HFFc6 (cell line): ENCODE results near the gene UFSP2. TPM values are rescaled to one million over a fixed set of nuclear protein-coding genes. Genes with fewer than 3 reads are reported as not detected.

ENCODE experiments used
- DNase-seq: peaks from one replicate; pipeline ENCODE4 v3.0.0-alpha.2; 2018
- H3K27ac Mint-ChIP-seq: 2 replicates; pipeline ENCODE4 v1.8.0; 2020; ENCODE audit warnings: mild to moderate bottlenecking, mixed read lengths
- H3K27me3 Mint-ChIP-seq: 2 replicates; pipeline ENCODE4 v1.8.0; 2021; ENCODE audit warnings: mild to moderate bottlenecking, moderate library complexity, mixed read lengths; ENCODE audit not compliant: insufficient read depth
- H3K36me3 Mint-ChIP-seq: 2 replicates; pipeline ENCODE4 v1.8.0; 2021; ENCODE audit warnings: low read depth, mixed read lengths
- H3K4me1 Mint-ChIP-seq: 2 replicates; pipeline ENCODE4 v1.8.0; 2020; ENCODE audit warnings: low read depth, mixed read lengths
- H3K4me3 Mint-ChIP-seq: 2 replicates; pipeline ENCODE4 v1.8.0; 2020; ENCODE audit warnings: mild to moderate bottlenecking, moderate library complexity, mixed read lengths
- H3K9me3 Mint-ChIP-seq: 2 replicates; pipeline ENCODE4 v1.8.0; 2020; ENCODE audit warnings: mild to moderate bottlenecking, mixed read lengths
- total RNA-seq, 6 experiments: library from RNA; stranded (reverse); fragmentation: NEBNext Ultra II Directional; extraction: Animal tissue kit (Norgen Biotek cat#: 25700); gene quantifications; 2 replicates in 1 of 6; 3 replicates in 5 of 6; pipeline ENCODE4 v1.2.3, GENCODE V29; 2021
- TF ChIP-seq, protein P1 (sequence below): fragments of 200-600 bp; sonication (generic); IDR thresholded peaks from 2 replicates; pipeline ENCODE4 v1.5.0; 2021; ENCODE audit warnings: antibody characterized with exemption, mild to moderate bottlenecking

Gene UFSP2
- total RNA-seq, 6 experiments from 2014 or later: 23.1 to 35.6 (median 32.5) TPM

DNA sequence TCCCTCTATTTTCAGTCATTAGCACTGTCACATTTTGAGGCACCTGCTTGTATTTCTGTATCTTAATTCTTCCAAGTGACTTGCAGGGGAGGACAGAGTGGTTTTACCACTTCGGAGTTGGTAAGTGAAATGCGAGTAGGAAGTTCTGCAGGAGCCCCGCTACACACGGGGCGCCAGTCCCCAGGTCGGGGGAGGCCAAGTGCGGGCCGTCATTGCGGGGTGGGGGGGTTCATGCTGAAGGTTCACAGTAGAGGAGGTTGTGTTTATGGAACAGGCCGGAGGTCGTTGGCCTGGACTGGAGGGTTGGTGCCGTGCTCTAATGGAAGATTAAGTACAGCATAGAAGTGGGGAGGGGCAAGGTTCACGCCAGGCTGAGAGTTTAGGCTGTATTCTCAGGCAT is 74.1 kb downstream of the UFSP2 start:
- Mint-ChIP-seq H3K27me3 (no peaks in the 10 kb centered on the region; the same call in 1 of the 2 replicates), H3K36me3 (peaks cover 58% of the 10 kb centered on the region), H3K27ac (no peak overlapping the region), H3K9me3 (no peaks in the 10 kb centered on the region), H3K4me3 (no peak overlapping the region), H3K4me1 (peaks cover 11% of the 10 kb centered on the region)
- DNase-seq: no peak
- TF ChIP-seq, protein P1, sequence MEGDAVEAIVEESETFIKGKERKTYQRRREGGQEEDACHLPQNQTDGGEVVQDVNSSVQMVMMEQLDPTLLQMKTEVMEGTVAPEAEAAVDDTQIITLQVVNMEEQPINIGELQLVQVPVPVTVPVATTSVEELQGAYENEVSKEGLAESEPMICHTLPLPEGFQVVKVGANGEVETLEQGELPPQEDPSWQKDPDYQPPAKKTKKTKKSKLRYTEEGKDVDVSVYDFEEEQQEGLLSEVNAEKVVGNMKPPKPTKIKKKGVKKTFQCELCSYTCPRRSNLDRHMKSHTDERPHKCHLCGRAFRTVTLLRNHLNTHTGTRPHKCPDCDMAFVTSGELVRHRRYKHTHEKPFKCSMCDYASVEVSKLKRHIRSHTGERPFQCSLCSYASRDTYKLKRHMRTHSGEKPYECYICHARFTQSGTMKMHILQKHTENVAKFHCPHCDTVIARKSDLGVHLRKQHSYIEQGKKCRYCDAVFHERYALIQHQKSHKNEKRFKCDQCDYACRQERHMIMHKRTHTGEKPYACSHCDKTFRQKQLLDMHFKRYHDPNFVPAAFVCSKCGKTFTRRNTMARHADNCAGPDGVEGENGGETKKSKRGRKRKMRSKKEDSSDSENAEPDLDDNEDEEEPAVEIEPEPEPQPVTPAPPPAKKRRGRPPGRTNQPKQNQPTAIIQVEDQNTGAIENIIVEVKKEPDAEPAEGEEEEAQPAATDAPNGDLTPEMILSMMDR: no peak

Other genes with a start within 250 kb of the UFSP2 start
- gene CFAP97, start 222.0 kb downstream of the UFSP2 start, total RNA-seq: 10 to 100 TPM; 35.0 to 44.0 (median 41.0) TPM
- gene SNX25, start 216.4 kb downstream of the UFSP2 start, total RNA-seq: 10 to 100 TPM; 19.4 to 40.2 (median 24.8) TPM
- under 1 TPM; 0.13 to 0.47 (median 0.24) TPM for gene LRP2BP, start 30.0 kb downstream of the UFSP2 start, total RNA-seq
- gene ANKRD37, start 29.1 kb downstream of the UFSP2 start, total RNA-seq: 10 to 100 TPM in 1 of 6 experiments, 1 to 10 TPM in 5; 3.1 to 11.4 (median 4.1) TPM
- not detected for gene CCDC110, start 45.8 kb upstream of the UFSP2 start, total RNA-seq
- not detected for gene PDLIM3, start 109.5 kb upstream of the UFSP2 start, total RNA-seq